Measurements from ENCODE around the gene INSRR. TPM values are rescaled to one million over a fixed set of nuclear protein-coding genes. Genes with fewer than 3 reads are reported as not detected.

Gene INSRR
- total and polyA plus RNA-seq, 10 donors: under 0.01 to 0.09 (median 0.09) TPM; not detected in 6

DNA sequence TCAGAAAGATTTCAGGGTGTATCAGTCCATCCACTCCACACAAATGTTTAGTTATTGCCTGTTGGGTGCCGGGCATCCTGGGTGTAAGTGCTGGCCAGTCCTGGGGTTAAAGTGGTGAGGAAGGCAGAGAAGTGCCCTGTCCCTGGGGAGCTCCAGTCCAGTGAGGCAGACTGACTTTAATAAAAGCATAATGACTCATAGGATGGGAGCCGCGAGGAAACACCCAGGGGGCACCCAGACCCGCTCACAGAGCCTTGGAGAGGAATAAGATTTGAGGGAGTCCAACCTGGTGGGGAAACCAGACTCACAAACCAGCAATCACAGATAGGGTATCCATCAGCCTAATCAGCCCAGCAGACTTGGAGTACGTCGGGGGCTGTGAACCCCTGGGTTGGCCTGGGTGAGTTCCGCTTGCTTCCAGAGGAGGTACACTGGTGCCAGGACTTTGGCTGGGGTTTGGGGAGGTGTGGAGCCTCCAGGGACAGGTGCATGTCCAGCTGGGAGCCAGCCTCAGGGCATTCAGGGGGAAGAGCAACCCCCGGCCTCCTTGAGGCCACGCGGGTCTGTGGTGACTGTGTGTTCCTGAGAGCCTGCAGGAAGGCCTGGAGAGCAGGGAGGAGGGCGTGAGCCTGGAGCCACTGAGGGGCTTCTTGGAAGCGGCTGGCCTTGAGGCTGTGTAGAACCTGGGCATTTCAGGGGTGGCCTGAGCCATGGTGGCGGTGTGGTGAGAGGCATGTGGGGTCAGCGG, 38.3 kb upstream of the INSRR start:
- Histone ChIP-seq H3K9me3 (no peaks in the 10 kb centered on the region), H3K27ac (peak overlapping the region in 7 of 8 donors; percentile 68 to 90 (median 73)), H3K4me3 (no peak overlapping the region), H3K27me3 (replicated peaks in 1 of 7) (peaks cover 0 to 66% (median 13%) of the 10 kb centered on the region in 7 donors), H3K36me3 (no peaks in the 10 kb centered on the region), H3K4me1 (peaks cover 13 to 100% (median 67%) of the 10 kb centered on the region in 6 donors)
- no peak for DNase-seq
- TF ChIP-seq POLR2AphosphoS5 (IDR thresholded peaks at IDR 0.05) (no peak), POLR2A (IDR thresholded peaks at IDR 0.05) (no peak)
- TF ChIP-seq, protein P1, sequence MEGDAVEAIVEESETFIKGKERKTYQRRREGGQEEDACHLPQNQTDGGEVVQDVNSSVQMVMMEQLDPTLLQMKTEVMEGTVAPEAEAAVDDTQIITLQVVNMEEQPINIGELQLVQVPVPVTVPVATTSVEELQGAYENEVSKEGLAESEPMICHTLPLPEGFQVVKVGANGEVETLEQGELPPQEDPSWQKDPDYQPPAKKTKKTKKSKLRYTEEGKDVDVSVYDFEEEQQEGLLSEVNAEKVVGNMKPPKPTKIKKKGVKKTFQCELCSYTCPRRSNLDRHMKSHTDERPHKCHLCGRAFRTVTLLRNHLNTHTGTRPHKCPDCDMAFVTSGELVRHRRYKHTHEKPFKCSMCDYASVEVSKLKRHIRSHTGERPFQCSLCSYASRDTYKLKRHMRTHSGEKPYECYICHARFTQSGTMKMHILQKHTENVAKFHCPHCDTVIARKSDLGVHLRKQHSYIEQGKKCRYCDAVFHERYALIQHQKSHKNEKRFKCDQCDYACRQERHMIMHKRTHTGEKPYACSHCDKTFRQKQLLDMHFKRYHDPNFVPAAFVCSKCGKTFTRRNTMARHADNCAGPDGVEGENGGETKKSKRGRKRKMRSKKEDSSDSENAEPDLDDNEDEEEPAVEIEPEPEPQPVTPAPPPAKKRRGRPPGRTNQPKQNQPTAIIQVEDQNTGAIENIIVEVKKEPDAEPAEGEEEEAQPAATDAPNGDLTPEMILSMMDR (IDR thresholded peaks at IDR 0.05 in 8 of 11, conservative IDR thresholded peaks at IDR 0.05 in 3 of 11): no peak
- WGBS, 5 donors: 75 to 82% (median 77%) methylated on average over 11 to 14 of the region's 14 CpGs
- intact Hi-C loops (cut with DNase I; ENCODE audit: low total_unique reads): no loop called here

DNA sequence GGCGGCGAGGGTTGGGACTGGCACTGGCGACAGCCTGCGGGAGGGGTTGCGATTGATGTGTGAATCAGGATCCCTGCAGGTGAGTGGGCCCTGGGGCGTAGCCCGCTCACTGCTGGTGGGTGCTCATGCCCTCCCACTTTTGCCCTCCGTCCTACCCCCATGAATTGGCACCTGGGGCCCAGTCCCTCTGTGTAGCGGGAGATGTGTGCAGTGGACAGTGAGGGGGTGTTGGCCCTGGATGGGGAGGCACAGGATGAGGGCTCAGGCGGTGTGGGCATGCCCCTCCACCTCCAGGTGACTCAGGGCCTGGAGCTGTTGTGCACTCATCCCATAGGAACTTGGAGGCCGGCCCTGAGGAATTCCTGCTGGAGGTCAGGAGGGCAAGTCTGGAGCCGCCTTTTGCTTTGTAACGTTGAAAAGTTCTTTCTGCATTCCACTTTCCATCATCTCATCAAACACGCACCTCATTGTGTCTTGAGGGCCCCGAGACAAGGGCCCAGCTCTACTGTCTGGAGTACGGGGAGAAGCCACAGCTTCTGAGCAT, 37.6 kb upstream of the INSRR start:
- no peak overlapping the region for H3K4me3 ChIP-seq
- H3K9me3 ChIP-seq: no peaks in the 10 kb centered on the region
- no peak for DNase-seq
- peaks cover 13 to 100% (median 68%) of the 10 kb centered on the region in 6 donors for H3K4me1 ChIP-seq
- H3K36me3 ChIP-seq: no peaks in the 10 kb centered on the region
- TF ChIP-seq POLR2AphosphoS5 (IDR thresholded peaks at IDR 0.05) (no peak), POLR2A (IDR thresholded peaks at IDR 0.05) (no peak)
- TF ChIP-seq, protein P1 (IDR thresholded peaks at IDR 0.05 in 8 of 11, conservative IDR thresholded peaks at IDR 0.05 in 3 of 11): no peak
- intact Hi-C loops (cut with DNase I; ENCODE audit: low total_unique reads): no loop called here
- H3K27me3 ChIP-seq (replicated peaks in 1 of 7): peaks cover 0 to 73% (median 14%) of the 10 kb centered on the region in 7 donors
- WGBS, 5 donors: 81 to 91% (median 83%) methylated on average over 14 to 16 of the region's 16 CpGs
- peak overlapping the region in 5 of 8 donors; percentile 15 to 90 (median 82) for H3K27ac ChIP-seq

DNA sequence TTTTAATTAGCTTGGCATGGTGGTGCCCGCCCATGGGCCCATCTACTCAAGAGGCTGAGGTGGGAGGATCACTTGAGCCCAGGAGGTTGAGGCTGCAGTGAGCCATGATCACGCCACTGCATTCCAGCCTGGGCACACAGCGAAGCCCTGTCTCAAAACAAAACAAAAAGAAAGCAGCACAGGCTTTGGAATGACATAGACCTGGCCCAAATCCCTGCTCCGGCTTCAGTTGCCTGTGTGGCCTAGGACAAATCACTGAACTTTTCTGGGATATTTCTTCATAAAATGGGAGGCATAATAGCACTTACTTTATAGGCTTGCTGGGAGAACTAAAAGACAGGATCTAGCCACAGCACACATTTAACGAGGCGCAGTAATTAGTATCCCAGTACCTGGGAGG, 37.0 kb upstream of the INSRR start:
- DNase-seq: no peak
- peak overlapping the region in 1 of 8 donors; percentile 73 for H3K4me3 ChIP-seq
- no peak for TF ChIP-seq POLR2AphosphoS5 (IDR thresholded peaks at IDR 0.05)
- no peak for TF ChIP-seq POLR2A (IDR thresholded peaks at IDR 0.05)
- TF ChIP-seq, protein P1 (IDR thresholded peaks at IDR 0.05 in 8 of 11, conservative IDR thresholded peaks at IDR 0.05 in 3 of 11): no peak
- intact Hi-C loops (cut with DNase I; ENCODE audit: low total_unique reads): no loop called here
- peaks cover 13 to 94% (median 67%) of the 10 kb centered on the region in 6 donors for H3K4me1 ChIP-seq
- no peaks in the 10 kb centered on the region for H3K9me3 ChIP-seq
- no peaks in the 10 kb centered on the region for H3K36me3 ChIP-seq
- 88 to 93% (median 92%) methylated on average over 6 of the region's 6 CpGs for WGBS, 5 donors
- peak overlapping the region in 5 of 8 donors; percentile 81 to 90 (median 86) for H3K27ac ChIP-seq
- peaks cover 0 to 77% (median 14%) of the 10 kb centered on the region in 7 donors for H3K27me3 ChIP-seq (replicated peaks in 1 of 7)

DNA sequence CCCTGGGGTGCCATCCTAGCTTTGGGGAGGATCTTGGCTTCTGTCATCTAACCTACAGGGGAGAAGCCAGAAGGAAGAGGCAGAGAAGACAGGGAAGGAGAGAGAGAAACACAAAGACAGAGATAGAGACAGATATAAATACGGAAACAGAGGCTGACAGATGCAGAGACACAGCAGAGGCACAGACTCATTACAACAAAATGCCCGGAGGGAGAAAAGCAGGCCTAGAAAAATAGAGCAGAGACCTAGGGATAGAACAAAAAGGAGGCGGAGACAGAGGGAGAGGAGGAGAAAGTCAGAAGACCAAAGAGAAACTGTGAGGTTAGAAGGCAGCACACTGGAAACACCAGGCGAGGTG, 36.5 kb upstream of the INSRR start:
- H3K4me1 ChIP-seq: peaks cover 13 to 91% (median 64%) of the 10 kb centered on the region in 6 donors

More for the DNA sequence above, 36.5 kb upstream of the INSRR start:
- Histone ChIP-seq H3K9me3 (no peaks in the 10 kb centered on the region), H3K4me3 (peak overlapping the region in 2 of 8 donors; percentile 57 to 73), H3K27me3 (replicated peaks in 1 of 7) (peaks cover 0 to 78% (median 14%) of the 10 kb centered on the region in 7 donors), H3K27ac (peak overlapping the region in 7 of 8 donors; percentile 73 to 90 (median 84)), H3K36me3 (no peaks in the 10 kb centered on the region)
- intact Hi-C loops (cut with DNase I; ENCODE audit: low total_unique reads): no loop called here
- TF ChIP-seq POLR2A (IDR thresholded peaks at IDR 0.05) (no peak), POLR2AphosphoS5 (IDR thresholded peaks at IDR 0.05) (no peak)
- TF ChIP-seq, protein P1 (IDR thresholded peaks at IDR 0.05 in 8 of 11, conservative IDR thresholded peaks at IDR 0.05 in 3 of 11): no peak
- 71 to 89% (median 74%) methylated on average over 4 of the region's 4 CpGs for WGBS, 5 donors
- no peak for DNase-seq
